ENCODE measurements around the gene COL12A1. TPM values are rescaled to one million over a fixed set of nuclear protein-coding genes. Genes with fewer than 3 reads are reported as not detected.

COL12A1 gene
- total RNA-seq, 1 experiment from 2014 or later, result 10.4 TPM

DNA sequence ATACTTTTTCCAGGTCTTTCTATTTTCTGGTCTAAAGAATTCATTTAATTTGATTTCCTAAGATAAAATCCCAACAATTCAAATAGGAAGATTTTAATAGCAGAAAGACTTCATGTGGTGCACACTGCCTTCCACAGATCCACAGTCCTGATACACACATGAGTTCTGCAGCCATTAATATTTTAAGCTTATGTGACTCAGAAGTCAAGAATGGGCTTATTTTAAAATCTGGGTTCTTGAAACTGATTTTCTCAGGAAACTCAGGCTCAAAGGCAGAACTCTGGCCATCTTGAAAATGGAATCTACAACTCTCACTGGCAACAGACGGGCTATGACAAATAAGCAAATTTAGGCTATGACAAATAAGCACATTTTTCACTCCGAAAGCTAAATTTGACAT, 88.2 kb downstream of the COL12A1 start:
- Histone ChIP-seq H3K27me3 (ENCODE audit: control insufficient read depth, insufficient read depth, low read length) (no peaks in the 10 kb centered on the region), H3K9me3 (ENCODE audit: control insufficient read depth, insufficient read depth, low read depth, low read length) (no peaks in the 10 kb centered on the region), H3K36me3 (ENCODE audit: control insufficient read depth, insufficient read depth, low read length) (no peaks in the 10 kb centered on the region), H3K4me1 (ENCODE audit: control insufficient read depth, insufficient read depth, low read length) (peaks cover 4% of the 10 kb centered on the region; the same call in 1 of the 2 replicates), H3K27ac (ENCODE audit: low read length) (no peak overlapping the region), H3K4me3 (ENCODE audit: low read depth in 2 of 2, low read length in 2 of 2) (no peak overlapping the region)
- no TSS peak for BruUV-seq (replicated peaks)
- ATAC-seq, result no peak
- in situ Hi-C loops (cut with HindIII; ENCODE audit: low pct_unique_long_range_greater_than_20kb, low sequenced_read_pairs), result no loop called here
- DNase-seq (ENCODE audit: low read depth, low spot score), result no peak
- intact Hi-C loops (cut with micrococcal nuclease; ENCODE audit: unreplicated experiment), result no loop called here
- TF ChIP-seq, protein P1, sequence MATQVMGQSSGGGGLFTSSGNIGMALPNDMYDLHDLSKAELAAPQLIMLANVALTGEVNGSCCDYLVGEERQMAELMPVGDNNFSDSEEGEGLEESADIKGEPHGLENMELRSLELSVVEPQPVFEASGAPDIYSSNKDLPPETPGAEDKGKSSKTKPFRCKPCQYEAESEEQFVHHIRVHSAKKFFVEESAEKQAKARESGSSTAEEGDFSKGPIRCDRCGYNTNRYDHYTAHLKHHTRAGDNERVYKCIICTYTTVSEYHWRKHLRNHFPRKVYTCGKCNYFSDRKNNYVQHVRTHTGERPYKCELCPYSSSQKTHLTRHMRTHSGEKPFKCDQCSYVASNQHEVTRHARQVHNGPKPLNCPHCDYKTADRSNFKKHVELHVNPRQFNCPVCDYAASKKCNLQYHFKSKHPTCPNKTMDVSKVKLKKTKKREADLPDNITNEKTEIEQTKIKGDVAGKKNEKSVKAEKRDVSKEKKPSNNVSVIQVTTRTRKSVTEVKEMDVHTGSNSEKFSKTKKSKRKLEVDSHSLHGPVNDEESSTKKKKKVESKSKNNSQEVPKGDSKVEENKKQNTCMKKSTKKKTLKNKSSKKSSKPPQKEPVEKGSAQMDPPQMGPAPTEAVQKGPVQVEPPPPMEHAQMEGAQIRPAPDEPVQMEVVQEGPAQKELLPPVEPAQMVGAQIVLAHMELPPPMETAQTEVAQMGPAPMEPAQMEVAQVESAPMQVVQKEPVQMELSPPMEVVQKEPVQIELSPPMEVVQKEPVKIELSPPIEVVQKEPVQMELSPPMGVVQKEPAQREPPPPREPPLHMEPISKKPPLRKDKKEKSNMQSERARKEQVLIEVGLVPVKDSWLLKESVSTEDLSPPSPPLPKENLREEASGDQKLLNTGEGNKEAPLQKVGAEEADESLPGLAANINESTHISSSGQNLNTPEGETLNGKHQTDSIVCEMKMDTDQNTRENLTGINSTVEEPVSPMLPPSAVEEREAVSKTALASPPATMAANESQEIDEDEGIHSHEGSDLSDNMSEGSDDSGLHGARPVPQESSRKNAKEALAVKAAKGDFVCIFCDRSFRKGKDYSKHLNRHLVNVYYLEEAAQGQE (IDR thresholded peaks at IDR 0.05; ENCODE audit: insufficient read depth in 1 of 2, low read depth in 2 of 2, low read length in 1 of 2), result no peak
- TF ChIP-seq SIN3A (IDR thresholded peaks at IDR 0.05; ENCODE audit: borderline replicate concordance, insufficient read depth, low read depth, low read length), result no peak
- TF ChIP-seq, protein P2, sequence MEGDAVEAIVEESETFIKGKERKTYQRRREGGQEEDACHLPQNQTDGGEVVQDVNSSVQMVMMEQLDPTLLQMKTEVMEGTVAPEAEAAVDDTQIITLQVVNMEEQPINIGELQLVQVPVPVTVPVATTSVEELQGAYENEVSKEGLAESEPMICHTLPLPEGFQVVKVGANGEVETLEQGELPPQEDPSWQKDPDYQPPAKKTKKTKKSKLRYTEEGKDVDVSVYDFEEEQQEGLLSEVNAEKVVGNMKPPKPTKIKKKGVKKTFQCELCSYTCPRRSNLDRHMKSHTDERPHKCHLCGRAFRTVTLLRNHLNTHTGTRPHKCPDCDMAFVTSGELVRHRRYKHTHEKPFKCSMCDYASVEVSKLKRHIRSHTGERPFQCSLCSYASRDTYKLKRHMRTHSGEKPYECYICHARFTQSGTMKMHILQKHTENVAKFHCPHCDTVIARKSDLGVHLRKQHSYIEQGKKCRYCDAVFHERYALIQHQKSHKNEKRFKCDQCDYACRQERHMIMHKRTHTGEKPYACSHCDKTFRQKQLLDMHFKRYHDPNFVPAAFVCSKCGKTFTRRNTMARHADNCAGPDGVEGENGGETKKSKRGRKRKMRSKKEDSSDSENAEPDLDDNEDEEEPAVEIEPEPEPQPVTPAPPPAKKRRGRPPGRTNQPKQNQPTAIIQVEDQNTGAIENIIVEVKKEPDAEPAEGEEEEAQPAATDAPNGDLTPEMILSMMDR (IDR thresholded peaks at IDR 0.05), result no peak
- no peak for TF ChIP-seq POLR2AphosphoS5 (IDR thresholded peaks at IDR 0.05; ENCODE audit: low read depth, low read length)
- no peak for TF ChIP-seq TCF7L2 (IDR thresholded peaks at IDR 0.05; ENCODE audit: low read depth, low read length)
- ChIA-PET POLR2A (no interaction called here), CTCF (no interaction called here)

DNA sequence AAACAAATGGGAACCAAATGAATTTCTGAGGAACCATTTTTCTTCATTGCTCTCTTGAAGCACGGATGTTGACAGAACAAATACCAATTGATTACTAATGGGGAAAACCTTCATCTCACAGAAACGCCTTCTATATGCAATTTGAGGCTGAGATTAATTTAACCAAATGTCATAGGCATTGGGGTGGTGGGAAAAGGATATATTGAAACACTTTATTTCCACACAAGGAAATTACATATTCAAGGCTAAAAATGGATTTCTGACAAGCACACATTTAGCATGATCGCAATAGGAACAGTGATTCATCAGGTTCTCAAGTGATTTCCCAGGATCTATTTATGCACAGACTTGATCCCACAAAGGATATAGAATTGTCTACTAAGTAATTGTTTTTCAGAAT, 88.9 kb downstream of the COL12A1 start:
- ChIA-PET CTCF (no interaction called here), POLR2A (no interaction called here)
- in situ Hi-C loops (cut with HindIII; ENCODE audit: low pct_unique_long_range_greater_than_20kb, low sequenced_read_pairs), result no loop called here
- H3K36me3 ChIP-seq (ENCODE audit: control insufficient read depth, insufficient read depth, low read length), result no peaks in the 10 kb centered on the region
- no peaks in the 10 kb centered on the region for H3K9me3 ChIP-seq (ENCODE audit: control insufficient read depth, insufficient read depth, low read depth, low read length)
- TF ChIP-seq POLR2AphosphoS5 (IDR thresholded peaks at IDR 0.05; ENCODE audit: low read depth, low read length) (no peak), SIN3A (IDR thresholded peaks at IDR 0.05; ENCODE audit: borderline replicate concordance, insufficient read depth, low read depth, low read length) (no peak), TCF7L2 (IDR thresholded peaks at IDR 0.05; ENCODE audit: low read depth, low read length) (no peak)
- TF ChIP-seq, protein P2 (IDR thresholded peaks at IDR 0.05), result no peak
- TF ChIP-seq, protein P1 (IDR thresholded peaks at IDR 0.05; ENCODE audit: insufficient read depth in 1 of 2, low read depth in 2 of 2, low read length in 1 of 2), result no peak
- no TSS peak for BruUV-seq (replicated peaks)
- H3K4me1 ChIP-seq (ENCODE audit: control insufficient read depth, insufficient read depth, low read length), result peaks cover 4% of the 10 kb centered on the region; the same call in 1 of the 2 replicates
- no peak overlapping the region for H3K4me3 ChIP-seq (ENCODE audit: low read depth in 2 of 2, low read length in 2 of 2)
- no peaks in the 10 kb centered on the region for H3K27me3 ChIP-seq (ENCODE audit: control insufficient read depth, insufficient read depth, low read length)
- ATAC-seq (no peak), DNase-seq (ENCODE audit: low read depth, low spot score) (no peak)
- H3K27ac ChIP-seq (ENCODE audit: low read length), result no peak overlapping the region
- intact Hi-C loops (cut with micrococcal nuclease; ENCODE audit: unreplicated experiment), result no loop called here

Measured in Panc1 (cell line).